GM21723 (cell line): Measurements from ENCODE around the gene TDRD9.
"Not testable (repeated sequence)": the region's sequence is repeated elsewhere in the genome, so short reads cannot be mapped to it uniquely, and the experiment has no call there.

Source experiments
- ATAC-seq: cut with Tn5 transposase; IDR thresholded peaks from one replicate; pipeline ENCODE4 v1.9.1; 2021; ENCODE audit warnings: mild to moderate bottlenecking, moderate library complexity; ENCODE audit not compliant: unreplicated experiment

Gene TDRD9

DNA sequence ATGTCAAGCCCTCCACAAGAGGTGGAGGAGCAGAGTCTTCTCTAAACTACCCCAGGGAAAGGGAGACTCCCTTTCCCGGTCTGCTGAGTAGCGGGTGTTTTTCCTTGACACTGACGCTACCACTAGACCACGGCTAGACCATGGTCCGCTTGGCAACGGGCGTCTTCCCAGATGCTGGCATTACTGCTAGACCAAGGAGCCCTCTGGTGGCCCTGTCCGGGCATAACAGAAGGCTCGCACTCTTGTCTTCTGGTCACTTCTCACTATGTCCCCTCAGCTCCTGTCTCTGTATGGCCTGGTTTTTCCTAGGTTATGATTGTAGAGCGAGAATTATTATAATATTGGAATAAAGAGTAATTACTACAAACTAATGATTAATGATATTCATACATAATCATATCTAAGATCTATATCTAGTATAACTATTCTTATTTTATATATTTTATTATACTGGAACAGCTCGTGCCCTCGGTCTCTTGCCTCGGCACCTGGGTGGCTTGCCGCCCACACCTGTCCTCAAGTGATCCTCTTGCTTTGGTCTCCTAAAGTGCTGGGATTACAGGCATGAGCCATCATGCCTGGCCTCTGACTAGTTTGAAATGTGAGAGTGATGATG, 52.5 kb downstream of the TDRD9 start:
- ATAC-seq = not testable (repeated sequence)

DNA sequence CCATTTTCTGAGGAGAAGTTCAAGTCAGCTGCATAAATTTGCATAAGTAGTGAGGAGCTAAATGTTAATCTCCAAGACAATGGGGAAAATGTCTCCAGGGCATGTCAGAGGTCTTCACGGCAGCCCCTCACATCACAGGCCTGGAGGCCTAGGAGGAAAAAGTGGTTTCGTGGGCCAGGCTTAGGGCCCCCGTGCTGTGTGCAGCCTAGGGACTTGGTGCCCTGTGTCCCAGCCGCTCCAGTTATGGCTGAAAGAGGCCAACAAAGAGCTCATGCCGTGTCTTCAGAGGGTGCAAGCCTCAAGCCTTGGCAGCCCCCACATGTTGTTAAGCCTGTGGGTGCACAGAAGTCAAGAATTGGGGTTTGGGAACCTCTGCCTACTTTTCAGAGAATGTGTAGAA, 55.9 kb downstream of the TDRD9 start:
- ATAC-seq = no peak

DNA sequence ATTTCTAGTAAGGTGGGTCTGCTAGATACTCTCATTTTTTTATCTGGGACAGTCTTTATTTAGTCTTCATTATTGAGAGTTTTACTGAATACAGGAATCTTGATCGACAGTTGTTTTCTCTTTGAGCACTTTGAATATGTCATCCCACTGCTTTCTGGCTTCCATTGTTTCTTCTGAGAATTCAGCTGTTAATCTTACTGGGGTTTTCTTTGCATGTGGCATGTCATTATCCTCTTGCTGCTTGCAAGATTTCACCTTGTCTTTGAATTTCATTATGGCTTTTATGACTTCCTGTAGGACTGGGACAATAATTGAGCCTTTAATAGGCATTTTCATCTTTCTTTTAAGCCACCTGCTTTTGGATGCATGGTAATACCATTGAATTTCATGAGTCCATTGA, 60.8 kb downstream of the TDRD9 start:
- no peak for ATAC-seq

DNA sequence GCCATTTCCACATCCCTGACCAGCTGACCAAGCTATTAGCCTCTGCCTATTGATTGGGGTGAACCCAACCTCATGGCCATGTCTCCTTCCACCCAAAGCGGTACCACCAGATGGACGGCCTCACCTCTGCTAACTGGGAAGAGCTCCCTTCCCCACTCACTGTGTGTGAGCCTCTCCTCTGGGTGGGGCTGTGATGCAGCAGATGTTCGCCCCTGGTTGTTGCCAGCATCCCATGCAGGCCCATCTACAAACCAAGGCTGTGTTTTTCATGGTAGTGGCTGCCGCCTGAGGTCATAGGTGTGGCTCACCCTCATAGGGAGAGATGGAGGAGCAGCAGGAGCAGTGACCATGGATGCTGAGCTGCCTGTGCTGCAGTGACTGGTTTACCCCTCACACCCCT, 61.7 kb downstream of the TDRD9 start:
- no peak for ATAC-seq

DNA sequence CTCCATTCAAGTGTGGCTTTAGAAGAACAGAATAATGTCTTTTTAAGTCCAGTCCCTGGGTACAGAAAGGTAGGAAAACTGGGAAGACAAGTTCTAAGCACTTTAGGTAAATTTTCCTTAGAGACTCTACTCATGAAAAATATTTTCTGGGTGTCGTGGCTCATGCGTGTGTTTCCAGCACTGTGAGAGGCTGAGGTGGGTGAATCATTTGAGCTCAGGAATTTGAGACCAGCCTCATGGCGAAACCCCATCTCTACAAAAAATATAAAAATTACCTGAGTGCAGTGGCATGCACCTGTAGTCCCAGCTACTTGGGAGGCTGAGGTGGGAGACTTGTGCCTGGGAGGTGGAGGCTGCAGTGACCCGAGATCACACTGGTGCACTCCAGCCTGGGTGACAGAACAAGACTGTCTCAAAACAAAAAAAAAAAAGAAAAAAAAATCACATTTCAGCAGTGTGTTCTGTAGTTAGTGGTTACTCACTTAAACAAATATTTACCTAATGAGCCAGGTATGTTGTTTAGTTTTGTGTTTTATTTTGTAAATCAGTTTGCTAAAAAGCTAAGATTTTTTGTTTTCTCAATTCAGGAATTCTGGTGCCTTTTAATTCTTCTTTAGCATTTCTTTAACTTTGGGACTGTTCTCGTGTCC, 66.4 kb downstream of the TDRD9 start:
- ATAC-seq = no peak

DNA sequence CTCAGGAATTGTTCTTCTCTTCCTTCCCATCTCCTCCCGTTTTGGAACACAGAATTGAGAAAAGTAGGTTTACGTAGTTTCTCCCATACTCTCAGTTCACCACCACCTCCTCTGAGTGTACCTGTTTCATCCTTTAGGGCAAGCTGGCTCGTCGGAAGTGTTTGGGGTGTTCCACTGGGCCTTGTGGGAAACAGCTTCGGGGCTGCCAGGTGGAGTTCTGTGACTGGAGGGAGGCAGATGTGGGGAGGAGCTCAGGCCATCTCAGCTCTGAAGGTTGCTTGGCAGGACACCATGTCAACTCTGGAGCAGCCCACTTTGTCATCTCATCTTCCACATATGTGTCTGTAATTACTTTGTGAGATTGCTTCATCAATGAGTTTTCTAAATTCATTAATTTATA, 67.6 kb downstream of the TDRD9 start:
- no peak for ATAC-seq

DNA sequence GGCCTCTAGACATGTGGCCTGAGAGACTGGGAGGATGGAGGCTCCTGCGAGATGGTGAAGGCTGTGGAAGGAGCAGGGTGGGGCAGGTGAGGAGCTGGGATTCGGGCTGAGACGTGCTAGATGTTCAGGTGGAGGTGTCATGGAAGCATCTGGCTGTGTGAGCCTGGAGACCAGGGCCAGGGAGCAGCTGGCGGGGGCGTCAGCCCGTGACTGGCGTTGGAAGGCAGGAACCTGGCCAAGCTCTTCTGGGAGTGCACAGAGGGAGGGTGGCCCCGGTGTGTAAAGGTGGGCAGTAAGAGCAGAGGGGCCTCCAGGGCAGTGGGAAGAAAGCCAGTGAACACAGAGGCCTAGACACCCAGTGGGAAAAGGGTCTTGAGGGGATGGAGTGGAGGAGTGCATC, 69.1 kb downstream of the TDRD9 start:
- no peak for ATAC-seq

DNA sequence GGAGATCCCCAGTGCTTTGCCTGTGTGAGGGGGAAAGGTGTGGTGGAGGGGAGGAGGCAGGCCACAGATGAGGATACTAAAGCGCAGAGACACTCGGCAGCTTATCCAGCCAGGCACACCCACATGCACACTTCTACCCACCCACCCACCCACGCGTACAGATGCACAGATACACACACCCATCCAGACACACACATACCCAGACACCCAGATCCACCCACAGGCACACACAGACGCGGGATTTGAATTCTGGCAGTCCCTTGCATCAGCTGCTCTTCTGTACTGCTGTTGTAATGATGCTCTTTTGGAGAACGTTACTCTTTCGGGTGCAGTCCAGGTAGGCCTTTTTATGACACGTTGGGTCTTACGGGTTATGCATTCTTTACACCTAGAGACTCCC, 69.8 kb downstream of the TDRD9 start:
- no peak for ATAC-seq

DNA sequence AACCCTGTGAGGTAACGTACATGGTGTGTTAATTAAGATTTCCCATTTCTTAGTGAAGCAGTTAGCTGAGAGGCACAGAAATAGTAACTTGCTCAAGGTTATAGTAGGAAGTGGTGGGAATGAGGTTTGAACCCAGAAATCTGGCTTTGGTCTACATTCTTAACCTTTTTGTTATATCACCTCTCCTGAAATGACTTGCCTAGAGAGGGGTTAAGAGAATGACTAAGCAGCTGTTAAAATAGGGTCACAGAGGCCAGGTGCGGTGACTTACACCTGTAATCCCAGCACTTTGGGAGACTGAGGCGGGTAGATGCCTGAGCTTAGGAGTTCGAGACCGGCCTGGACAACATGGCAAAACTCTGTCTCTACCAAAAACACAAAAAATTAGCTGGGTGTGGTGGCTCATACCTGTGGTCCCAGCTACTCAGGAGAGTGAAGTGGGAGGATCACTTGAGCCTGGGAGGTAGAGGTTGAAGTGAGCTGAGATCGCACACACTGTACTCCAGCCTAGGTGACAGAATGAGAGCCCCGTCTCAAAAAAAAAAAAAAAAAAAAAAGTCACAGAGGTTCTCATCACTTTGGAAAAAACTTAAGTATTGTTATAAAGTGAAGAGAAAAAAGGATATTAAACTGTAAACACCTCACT, 71.7 kb downstream of the TDRD9 start:
- no peak for ATAC-seq

DNA sequence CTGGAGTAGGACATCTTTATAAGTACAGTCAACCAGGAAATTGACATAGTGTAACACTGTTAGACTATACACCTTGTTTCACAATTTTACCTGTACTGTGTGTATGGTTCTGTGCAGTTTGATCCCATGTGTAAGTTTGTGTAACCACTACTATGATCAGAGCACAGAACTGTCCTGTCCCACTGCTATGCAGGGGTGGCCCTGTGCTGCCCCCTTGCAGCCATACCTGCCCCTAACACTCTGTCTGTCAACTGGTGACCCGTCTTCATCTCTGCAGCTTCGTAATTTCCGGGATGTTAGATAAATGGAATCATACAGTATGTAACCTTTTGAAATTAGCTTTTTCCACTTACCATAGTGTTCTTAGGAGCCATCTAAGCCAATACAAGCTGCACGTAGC, 72.7 kb downstream of the TDRD9 start:
- no peak for ATAC-seq

DNA sequence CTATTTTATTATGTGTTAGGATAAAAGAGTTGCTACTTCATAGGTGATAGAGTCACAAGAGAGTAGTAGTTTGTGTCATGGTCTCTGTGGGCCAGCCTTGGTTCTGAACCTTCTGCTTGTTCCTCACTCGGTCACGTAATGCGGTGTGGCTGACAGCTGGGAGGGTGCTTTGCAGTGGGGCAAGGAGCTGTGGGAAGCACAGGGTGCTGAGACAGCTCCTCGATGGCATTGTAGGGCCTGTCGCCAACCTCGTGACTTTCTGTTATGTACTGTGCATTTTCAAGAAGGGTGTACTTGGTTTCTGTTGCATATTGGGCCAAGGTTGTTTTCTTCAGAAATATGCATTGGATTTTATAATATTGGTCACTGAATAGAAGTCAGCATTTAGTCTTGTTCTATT, 75.4 kb downstream of the TDRD9 start:
- ATAC-seq = no peak

DNA sequence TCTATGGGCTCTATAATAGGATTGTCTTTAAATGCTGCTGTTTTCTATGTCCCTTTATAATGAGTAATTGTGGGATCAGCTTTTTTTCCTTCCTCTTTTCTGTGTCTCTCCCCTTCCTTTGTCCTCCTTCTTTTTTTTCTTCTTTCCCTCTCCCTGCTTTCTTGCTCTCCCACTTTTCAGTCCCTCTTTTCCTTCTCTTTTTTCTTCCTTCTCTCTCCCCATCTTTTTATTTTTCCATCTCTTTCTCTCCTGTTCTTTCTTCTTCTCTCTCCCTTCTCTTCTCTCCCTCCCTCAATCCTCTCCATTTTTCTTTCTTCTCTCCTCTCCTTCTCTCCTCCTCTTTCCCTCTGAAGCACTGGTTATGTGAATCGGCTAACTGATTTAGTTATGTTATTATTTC, 76.6 kb downstream of the TDRD9 start:
- no peak for ATAC-seq

DNA sequence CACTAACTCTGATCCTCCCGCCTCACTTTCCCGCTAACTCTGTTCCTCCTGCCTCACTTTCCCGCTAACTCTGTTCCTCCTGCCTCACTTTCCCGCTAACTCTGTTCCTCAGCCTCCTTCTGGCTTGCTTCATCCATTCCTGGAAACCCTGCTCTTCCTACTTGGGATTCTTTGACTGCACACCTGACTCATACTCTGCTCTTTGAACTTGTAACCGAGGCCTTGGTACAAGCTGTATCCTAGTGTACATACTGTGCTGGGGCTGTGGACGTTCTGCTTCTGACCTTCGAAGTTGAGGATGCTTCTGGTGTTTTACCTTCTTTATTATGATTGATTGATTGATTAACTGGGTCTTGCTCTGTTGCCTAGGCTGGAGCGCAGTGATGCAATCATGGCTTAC, 77.2 kb downstream of the TDRD9 start:
- no peak for ATAC-seq

DNA sequence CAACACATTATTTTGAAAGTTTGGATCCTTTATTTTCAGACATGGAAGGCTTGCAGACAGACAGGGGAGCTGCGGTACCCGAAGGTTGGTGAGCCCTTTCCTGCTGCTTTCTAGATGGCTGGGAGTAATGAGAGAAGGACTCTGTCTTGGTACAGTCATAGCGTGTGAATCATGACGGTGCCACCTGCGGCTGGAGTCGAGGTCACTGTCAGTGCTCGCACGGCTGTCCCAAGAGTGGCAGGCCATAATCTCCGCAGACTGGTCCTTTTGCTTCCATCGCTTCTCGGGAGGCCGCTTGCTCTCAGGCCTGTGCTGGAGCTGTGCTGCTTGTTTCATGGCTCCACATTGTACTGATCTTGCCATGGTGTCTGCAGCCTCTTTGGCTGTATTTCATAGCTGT, 78.9 kb downstream of the TDRD9 start:
- ATAC-seq = no peak

DNA sequence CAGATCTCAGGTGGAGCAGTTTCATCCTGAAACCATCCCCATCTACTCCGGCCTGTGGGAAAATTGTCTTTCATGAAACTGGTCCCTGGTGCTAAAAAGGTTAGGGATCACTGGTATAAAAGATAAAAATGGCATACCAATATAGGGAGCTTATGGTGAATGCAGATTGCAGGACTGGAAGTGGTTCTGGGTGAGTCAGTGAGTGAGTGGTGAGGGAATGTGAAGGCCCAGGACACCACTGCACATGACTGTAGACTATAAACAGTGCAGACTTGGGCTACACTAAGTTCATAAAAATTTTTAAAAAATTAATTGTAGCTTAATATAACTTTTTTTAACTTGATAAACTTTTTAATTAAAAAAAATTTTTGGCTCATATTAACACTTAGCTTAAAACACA, 81.0 kb downstream of the TDRD9 start:
- ATAC-seq = no peak

DNA sequence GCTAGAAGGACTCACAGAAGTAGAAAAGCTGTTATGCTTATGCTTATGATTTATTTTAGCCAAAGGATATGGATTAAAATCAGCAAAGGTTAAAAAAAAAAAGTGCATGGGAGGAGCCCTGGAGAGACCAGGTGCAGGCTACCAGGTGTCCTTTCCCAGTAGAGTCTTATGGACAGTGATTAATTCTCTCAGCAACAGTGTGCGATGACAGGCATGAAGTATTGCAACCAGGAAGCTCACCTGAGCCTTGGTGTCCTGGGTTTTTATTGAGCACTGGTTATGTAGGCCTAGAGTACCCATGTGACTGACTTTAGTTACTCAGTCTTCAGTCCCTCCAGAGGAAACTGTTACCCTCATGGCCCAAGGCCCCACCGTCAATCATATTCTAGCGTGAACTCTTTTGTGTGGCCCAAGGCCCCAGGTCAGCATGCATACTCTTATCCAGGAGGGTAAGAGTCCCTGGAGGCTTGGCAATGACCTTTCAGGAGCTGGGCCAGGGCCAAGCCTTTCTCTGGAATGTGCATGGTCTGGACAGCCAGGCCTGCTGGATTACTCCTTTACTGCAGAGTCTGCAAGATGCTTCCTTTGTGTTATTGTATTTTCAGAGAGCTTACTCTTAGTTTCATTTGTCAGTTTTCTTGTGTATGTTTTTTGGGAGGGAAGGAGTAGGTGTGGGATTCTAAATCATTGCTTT, 83.7 kb downstream of the TDRD9 start:
- no peak for ATAC-seq

DNA sequence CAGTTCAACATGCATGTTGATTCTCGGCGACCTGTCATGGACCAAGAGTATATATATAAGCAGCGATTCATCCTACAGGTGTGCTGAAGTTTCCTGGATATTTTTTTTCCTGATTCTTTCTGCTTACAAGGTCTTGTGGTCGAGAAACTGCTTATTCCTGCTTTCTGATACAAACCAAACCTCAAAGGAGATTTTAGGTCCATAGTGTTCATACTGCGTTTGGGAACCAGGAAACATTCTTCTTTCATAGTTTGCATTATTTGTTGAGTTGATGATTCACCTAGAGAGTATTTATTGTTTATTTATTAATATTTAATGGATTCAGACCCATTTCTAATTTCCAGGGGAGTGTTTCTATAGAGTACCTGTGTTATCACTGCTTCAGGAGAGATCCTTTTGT, 86.5 kb downstream of the TDRD9 start:
- ATAC-seq = no peak

DNA sequence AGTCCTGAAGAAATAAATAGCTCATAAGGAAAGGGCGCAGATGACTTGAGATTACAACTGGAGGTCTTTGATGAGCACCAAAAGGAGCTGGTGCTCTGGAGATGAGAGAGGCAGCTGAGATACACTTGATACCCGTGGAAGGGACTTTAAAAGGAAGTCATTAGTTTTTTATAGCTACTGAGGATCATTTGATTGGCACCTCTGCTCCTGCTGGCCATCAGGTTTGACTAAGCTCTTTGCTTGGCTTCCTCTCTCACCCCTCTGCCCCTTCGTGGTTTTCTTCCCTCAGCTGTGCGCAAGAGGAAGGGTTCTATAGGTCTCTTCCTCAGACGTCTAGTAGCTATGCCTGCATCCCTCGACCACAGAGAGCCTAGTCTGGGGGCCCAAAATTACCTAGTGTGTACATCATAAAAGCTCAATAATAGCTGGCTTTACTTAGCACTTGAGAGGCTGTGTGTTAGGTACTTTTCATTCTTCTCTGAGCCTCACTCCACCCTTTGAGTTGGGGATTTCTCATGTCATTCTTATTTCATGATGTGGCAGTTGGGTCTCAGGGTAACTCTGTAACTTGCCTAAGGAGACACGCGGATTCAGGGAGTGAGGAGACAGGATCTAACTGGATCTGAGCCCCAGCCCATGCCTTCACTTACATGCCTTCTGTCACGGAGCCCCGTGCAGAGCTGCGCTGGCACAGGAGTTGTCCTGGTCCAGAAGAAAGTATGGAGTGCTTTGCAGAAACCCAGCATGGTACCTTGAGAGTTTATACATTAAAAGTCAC, 88.8 kb downstream of the TDRD9 start:
- no peak for ATAC-seq

DNA sequence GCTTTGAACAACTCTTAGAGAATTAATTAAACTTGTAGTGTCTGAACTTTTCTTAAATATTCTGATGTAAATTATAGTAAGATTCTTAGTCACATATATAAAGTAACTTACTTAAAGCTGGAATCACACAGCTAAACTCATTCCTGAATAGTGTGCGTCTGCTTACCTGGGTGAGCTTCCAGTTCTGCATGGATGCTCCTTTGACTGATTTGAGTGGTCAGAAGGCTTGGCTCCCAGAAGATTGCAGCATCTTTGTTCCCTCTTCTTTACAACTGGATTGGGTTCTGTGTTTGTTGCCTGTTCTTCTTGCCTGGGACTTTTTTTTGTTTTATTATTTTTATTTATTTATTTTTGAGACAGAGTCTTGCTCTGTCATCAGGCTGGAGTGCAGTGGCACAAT, 90.8 kb downstream of the TDRD9 start:
- no peak for ATAC-seq

DNA sequence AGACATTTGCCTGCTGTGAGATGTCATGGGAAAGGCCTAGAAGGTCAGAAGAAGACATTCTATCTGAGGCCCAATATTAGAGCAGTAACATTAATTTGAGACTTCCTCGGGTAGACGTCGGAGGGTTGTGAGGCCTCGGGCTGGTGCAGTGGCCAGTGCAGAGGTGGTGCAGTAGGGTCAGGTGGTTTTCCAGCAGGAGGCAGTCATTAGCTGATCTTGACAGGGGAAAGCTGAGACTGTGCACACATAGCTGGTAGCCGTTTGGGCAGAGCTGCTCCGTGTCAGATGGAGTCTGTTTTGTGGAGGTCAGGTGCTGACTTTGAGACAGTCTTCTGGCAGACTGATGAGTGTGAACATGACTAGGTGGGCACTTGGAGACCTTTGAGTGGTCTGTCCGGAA, 91.5 kb downstream of the TDRD9 start:
- ATAC-seq = no peak

DNA sequence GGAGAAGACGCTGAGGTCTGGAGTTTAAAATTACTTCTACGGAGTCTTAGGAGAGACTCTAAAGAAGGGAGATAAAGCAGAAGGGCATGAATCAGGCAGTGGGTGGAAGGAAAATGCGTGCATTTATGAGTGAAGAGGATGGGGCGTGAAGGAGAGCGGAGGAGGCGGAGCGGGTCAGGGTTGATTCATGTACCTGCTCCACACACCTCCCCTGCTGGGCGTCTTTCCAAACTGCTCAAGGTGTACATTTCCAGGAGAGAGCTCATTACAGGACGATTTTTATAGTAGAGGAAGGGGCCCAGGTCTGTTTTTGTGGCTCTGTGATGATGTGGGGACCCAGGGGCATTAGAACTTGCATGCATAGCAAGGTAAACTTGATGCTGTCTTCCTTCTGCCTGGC, 92.2 kb downstream of the TDRD9 start:
- no peak for ATAC-seq
